Gastrocnemius medialis (tissue), 4 donors: ENCODE measurements around the gene GGT1. TPM values are rescaled to one million over a fixed set of nuclear protein-coding genes. Genes with fewer than 3 reads are reported as not detected.
"Not testable (repeated sequence)": the region's sequence is repeated elsewhere in the genome, so short reads cannot be mapped to it uniquely, and the experiment has no call there.

Experiments used
- ATAC-seq, 2 donors: fragments of 150-250 bp; one replicate each; pipeline ENCODE4 v1.9.1; 2016
- DNase-seq, 2 donors: peaks; one replicate each; pipeline ENCODE4 v3.0.0-alpha.2; 2019
- H3K27ac ChIP-seq, 4 donors: fragments of 200-600 bp; sonication (generic); 1 replicate in 1 of 4; 2 replicates in 3 of 4; pipeline ENCODE4 v1.5.1; 2016 to 2018; ENCODE audit warnings: mild to moderate bottlenecking in 2 of 4, moderate library complexity in 1 of 4
- H3K27me3 ChIP-seq, 3 donors: fragments of 200-600 bp; sonication (generic) in 2 of 3; 1 replicate in 1 of 3; 2 replicates in 2 of 3; pipeline versions ENCODE4 v1.5.1 to v1.6.0; 2016 to 2019; ENCODE audit warnings: mild to moderate bottlenecking in 1 of 3, moderate library complexity in 1 of 3
- H3K36me3 ChIP-seq, 2 donors: fragments of 200-600 bp; sonication (generic) in 1 of 2; one replicate each; pipeline ENCODE4 v1.5.1; 2017 to 2018
- H3K4me1 ChIP-seq, 2 donors: fragments of 200-600 bp; sonication (generic) in 1 of 2; one replicate each; pipeline ENCODE4 v1.5.1; 2016 to 2017; ENCODE audit warnings: mild to moderate bottlenecking in 2 of 2
- H3K4me3 ChIP-seq, 4 donors: fragments of 200-600 bp; sonication (generic) in 3 of 4; 1 replicate in 1 of 4; 2 replicates in 3 of 4; pipeline ENCODE4 v1.5.1; 2016 to 2019; ENCODE audit warnings: mild to moderate bottlenecking in 2 of 4
- H3K9me3 ChIP-seq, 3 donors: fragments of 200-600 bp; sonication (generic) in 2 of 3; 1 replicate in 1 of 3; 2 replicates in 2 of 3; pipeline ENCODE4 v1.5.1; 2016 to 2019
- in situ Hi-C, 4 donors: fragments of 200-750 bp; cut with MboI; loops; one replicate each; pipeline versions ENCODE4 v1.15.0 to v1.8.0; 2017; ENCODE audit warnings: low sequenced_read_pairs in 4 of 4
- intact Hi-C: fragments of 100-400 bp; cut with DNase I; formaldehyde crosslinking; loops from one replicate; pipeline ENCODE4 v1.15.1; 2023; ENCODE audit warnings: low total_unique reads
- total RNA-seq, 4 donors: library from RNA; depleted of rRNA; stranded (reverse); fragments of >200 nt; gene quantifications; one replicate each; pipeline versions ENCODE4 v1.1.0 to v1.2.3, GENCODE V29; 2016
- TF ChIP-seq, protein P1 (sequence below), 5 experiments: fragments of 450-650 bp in 3 of 5; fragments of 200-600 bp in 2 of 5; sonication (generic) in 2 of 5; IDR thresholded peaks in 4 of 5; conservative IDR thresholded peaks in 1 of 5; 1 replicate in 4 of 5; 2 replicates in 1 of 5; pipeline ENCODE4 v1.5.1; 2016 to 2019; ENCODE audit warnings: antibody characterized with exemption in 5 of 5, mild to moderate bottlenecking in 3 of 5, moderate library complexity in 3 of 5

GGT1 gene
- total RNA-seq, 4 donors from 2014 or later, result 0.29 to 1.3 (median 0.94) TPM

DNA sequence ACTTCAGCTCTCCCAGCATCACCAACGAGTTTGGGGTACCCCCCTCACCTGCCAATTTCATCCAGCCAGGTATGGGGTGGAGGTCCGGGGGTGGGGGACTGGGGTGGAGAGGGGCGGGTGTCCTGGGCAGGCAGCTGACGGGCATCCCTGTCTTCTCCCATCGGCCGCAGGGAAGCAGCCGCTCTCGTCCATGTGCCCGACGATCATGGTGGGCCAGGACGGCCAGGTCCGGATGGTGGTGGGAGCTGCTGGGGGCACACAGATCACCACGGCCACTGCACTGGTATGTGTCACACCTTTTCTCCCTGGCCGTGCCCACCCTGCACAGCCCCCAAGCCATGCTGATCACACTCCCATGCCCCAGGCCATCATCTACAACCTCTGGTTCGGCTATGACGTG is 24.9 kb downstream of the GGT1 start:
- intact Hi-C loops, DNase-seq, H3K9me3 ChIP-seq, H3K4me3 ChIP-seq, H3K27me3 ChIP-seq, H3K27ac ChIP-seq, ATAC-seq, H3K36me3 ChIP-seq, in situ Hi-C loops, H3K4me1 ChIP-seq: not testable (repeated sequence)

DNA sequence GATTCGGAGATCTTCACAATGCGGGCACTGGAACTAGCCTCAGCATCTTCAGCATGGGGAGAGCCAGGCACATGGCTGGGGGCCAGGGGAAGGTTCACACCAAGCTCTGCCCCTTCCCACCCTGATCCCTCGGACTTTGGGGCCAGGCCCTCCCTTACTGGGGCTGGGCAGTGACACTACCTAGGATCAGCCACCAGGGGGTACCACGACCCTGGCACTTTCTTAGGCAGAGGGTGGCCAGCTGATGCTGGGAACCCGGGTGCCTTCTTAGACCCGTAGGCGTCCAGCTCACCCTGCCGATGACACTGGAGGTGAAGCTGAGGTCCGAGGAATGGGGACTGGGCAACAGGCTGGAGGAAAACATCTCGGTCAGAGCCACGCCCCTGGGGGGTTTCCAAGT is 26.1 kb downstream of the GGT1 start:
- intact Hi-C loops, in situ Hi-C loops: not testable (repeated sequence)
- TF ChIP-seq, protein P1, sequence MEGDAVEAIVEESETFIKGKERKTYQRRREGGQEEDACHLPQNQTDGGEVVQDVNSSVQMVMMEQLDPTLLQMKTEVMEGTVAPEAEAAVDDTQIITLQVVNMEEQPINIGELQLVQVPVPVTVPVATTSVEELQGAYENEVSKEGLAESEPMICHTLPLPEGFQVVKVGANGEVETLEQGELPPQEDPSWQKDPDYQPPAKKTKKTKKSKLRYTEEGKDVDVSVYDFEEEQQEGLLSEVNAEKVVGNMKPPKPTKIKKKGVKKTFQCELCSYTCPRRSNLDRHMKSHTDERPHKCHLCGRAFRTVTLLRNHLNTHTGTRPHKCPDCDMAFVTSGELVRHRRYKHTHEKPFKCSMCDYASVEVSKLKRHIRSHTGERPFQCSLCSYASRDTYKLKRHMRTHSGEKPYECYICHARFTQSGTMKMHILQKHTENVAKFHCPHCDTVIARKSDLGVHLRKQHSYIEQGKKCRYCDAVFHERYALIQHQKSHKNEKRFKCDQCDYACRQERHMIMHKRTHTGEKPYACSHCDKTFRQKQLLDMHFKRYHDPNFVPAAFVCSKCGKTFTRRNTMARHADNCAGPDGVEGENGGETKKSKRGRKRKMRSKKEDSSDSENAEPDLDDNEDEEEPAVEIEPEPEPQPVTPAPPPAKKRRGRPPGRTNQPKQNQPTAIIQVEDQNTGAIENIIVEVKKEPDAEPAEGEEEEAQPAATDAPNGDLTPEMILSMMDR (IDR thresholded peaks at IDR 0.05 in 4 of 5, conservative IDR thresholded peaks at IDR 0.05 in 1 of 5), result peak in 4 of 5 experiments; percentile 12 to 46 (median 31)

DNA sequence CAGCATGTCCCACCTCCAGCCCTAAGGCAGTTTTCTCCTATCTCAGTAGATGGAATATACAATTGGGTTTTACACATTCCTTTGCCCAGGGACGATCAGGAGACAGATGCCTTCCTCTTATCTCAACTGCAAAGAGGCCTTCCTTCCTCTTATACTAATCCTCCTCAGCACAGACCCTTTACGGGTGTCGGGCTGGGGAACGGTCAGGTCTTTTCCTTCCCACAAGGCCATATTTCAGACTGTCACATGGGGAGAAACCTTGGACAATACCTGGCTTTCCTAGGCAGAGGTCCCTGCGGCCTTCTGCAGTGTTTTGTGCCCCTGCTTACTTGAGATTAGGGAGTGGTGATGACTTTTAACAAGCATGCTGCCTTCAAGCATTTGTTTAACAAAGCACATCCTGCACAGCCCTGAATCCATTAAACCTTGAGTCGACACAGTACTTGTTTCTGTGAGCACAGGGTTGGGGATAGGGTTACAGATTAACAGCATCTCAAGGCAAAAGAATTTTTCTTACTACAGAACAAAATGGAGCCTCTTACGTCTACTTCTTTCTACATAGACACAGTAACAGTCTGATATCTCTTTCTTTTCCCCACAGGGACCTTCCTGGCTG is 27.9 kb downstream of the GGT1 start:
- in situ Hi-C loops, H3K4me3 ChIP-seq, H3K4me1 ChIP-seq, H3K27me3 ChIP-seq, H3K27ac ChIP-seq, DNase-seq, H3K36me3 ChIP-seq, H3K9me3 ChIP-seq, intact Hi-C loops, ATAC-seq: not testable (repeated sequence)

More for the DNA sequence above, 26.1 kb downstream of the GGT1 start:
- ATAC-seq, H3K4me3 ChIP-seq, H3K9me3 ChIP-seq, H3K27ac ChIP-seq, DNase-seq, H3K36me3 ChIP-seq, H3K27me3 ChIP-seq, H3K4me1 ChIP-seq: not testable (repeated sequence)

DNA sequence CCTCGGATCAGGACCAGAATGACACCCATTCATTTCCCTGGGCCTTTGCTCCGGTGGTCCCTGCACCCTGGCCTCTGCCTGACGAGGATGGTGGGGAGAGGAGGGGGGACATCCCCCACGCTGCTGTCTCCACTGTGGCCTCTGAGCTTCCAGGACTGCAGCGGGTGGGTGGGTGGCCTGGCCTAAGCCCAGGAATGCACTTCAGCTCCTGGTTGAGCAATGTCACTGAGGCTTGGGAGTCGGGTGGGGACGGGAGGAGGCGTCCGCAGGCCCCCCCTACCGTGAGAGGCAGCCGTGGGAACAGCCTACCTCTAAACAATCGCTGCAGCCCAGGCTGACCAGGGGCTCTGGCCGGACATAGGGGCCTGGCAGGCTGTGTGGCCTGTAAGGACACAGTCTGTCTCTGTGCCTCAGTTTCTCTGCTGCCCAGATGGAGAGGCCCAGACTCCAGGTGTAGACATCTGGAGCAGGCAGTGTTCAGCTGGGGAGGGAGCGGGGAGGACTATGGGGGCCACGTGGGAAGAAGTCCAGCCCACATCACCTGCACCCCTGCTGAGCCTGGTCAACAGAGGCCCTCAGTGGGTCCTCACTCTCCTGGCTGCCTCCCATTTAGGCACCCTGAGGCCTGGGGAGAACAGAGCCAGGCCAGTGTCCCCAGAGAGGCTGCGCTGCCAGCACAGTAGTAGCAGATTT is 28.6 kb downstream of the GGT1 start:
- H3K27me3 ChIP-seq, ATAC-seq, H3K4me3 ChIP-seq, DNase-seq, H3K9me3 ChIP-seq, H3K4me1 ChIP-seq, in situ Hi-C loops, H3K27ac ChIP-seq, intact Hi-C loops, H3K36me3 ChIP-seq: not testable (repeated sequence)

DNA sequence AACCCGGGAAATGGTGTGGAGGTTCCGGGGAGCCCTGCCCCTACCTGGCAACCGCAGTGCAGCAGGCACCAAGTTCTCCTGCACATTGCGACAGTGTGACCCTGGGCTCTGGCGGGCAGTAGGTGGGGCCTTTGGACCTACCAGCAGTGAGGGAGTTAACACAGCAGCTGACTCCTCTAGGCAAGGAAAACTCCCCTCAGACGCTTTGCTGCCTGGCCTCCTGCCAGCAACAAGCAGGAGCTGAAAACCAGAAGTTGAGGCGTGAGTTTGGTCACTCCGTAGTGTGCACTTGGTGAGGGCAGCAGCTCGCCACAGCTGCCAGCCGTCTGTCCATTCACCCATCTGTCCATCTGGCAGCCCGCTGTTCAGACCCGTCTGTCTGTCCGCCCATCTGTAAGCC is 29.6 kb downstream of the GGT1 start:
- in situ Hi-C loops, H3K9me3 ChIP-seq, H3K27ac ChIP-seq, ATAC-seq, H3K4me3 ChIP-seq, H3K36me3 ChIP-seq, H3K27me3 ChIP-seq, H3K4me1 ChIP-seq, DNase-seq, intact Hi-C loops: not testable (repeated sequence)

DNA sequence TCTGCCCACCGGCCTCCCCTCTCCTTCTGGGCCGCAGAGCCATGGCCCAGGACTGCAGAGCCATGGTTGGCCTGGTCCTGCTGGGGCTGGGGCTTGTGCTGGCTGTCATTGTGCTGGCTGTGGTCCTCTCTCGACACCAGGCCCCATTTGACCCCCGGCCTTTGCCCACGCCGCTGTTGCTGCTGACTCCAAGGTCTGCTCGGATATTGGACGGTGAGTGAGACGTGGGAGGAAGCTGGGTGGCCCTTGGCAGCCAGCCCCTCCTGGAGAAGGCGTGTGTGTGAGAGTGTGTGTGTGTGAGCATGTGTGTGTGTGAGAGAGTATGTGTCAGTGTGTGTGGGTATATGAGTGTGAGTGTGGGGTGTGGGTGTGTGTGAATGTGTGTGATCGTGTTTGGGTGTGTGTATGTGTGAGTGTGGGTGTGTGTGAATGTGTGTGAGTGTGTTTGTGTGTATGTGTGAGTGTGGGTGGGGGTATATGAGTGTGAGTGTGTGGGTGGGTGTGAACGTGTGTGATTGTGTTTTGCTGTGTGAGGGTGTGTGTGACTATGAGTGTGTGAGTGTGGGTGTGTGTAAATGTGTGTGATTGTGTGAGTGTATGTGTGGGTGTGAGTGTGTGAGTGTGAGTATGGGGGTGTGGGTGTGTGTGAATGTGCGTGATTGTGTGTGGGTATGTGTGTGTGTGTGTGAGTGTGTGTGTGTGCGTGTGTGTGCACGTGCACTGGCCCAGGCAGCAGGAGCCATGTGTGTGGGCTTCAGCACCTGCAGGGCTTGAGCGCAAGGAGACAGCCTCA is 30.4 kb downstream of the GGT1 start:
- ATAC-seq, H3K9me3 ChIP-seq, intact Hi-C loops, DNase-seq, H3K4me1 ChIP-seq, H3K27me3 ChIP-seq, H3K27ac ChIP-seq, H3K36me3 ChIP-seq, in situ Hi-C loops, H3K4me3 ChIP-seq: not testable (repeated sequence)

DNA sequence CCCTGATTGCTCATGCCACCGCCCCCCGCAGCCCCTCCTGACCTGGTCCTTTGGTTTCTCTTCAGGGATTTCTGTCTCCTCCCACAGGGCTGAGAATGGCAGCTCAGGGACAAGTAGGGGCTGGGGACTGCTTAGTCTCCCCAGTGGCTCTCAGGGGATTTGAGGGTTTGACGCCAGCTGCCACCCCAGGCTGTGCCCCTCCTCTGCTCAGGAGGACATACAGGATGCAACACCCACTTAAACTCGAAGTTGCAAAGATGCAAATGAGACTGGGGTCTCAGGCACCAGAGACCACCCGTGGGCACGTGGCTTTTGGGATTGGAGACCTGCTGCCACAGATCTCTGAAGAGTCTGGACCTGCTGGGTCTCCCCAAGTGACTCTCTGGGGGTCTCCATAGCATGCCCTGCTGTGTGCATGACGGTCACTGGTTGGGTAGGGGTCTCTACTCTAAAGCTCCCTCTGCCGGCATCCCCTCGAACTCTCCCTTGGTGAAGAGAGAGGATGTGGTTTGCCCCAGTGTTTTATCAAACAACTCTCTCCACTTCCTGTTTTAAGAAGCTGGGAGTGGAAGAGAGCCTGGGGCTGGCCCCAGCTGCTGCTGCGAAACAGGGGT is 31.9 kb downstream of the GGT1 start:
- H3K27me3 ChIP-seq, H3K36me3 ChIP-seq, H3K4me1 ChIP-seq, H3K27ac ChIP-seq, DNase-seq, intact Hi-C loops, H3K9me3 ChIP-seq, H3K4me3 ChIP-seq, in situ Hi-C loops, ATAC-seq: not testable (repeated sequence)

DNA sequence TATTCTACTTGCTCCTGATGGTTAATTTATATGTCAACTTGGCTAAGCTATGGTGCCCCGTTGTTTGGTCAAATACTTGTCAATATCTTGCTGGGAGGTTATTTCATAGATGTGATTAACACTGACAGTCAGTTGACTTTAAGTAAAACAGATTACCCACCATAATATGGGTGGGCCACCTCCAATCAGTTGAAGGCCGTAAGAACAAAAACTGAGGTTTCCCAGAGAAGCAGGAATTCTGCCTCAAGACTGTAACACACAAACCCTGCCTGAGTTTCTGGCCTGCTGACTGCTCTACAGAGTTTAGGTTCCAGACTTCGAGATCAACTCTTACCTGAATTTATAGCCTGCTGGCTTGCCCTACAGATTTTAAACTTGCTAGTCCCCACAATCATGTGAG is 33.5 kb downstream of the GGT1 start:
- DNase-seq, ATAC-seq, intact Hi-C loops, H3K36me3 ChIP-seq, H3K9me3 ChIP-seq, H3K4me1 ChIP-seq, H3K4me3 ChIP-seq, in situ Hi-C loops, H3K27ac ChIP-seq, H3K27me3 ChIP-seq: not testable (repeated sequence)

DNA sequence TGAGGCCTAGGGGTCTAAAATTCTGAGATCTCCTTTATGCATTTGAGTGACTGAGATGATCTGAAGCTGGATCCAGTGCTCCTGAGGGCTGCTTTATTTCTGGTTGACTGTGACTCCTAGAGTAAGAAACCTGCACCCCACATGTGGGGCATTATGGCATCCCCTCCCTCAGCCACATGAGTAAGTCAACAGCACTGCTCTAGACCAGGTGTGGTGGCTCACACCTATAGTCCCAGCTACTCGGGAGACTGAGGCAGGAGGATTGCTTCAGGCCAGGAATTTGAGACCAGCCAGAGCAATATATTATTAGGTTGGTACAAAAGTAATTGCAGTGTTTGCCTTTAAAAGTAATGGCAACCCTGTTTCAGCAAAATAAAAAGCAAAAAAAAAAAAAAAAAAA is 39.3 kb downstream of the GGT1 start:
- H3K27me3 ChIP-seq, intact Hi-C loops, ATAC-seq: not testable (repeated sequence)

DNA sequence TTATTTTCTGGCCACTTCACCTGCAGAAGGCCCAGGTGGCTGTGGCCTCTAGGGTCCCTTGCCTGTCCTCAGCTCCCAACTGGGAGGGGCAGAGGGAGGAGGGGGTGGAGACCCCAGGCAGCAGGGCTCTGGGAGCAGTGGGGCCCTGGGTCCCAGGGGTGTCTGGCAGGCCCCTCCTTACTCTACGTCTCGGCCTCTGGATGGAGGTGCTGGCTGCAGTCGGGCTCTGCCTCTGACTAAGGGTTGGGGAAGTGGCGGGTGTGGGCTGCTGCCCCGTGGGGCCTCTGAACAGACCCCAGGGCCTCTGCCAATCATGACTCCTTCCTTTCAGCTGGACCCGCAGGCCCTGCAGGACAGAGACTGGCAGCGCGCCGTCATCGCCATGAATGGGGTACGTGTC is 41.4 kb downstream of the GGT1 start:
- in situ Hi-C loops, H3K9me3 ChIP-seq, intact Hi-C loops, DNase-seq, H3K4me3 ChIP-seq, H3K27me3 ChIP-seq, H3K4me1 ChIP-seq, H3K27ac ChIP-seq, H3K36me3 ChIP-seq, ATAC-seq: not testable (repeated sequence)

More for the DNA sequence above, 39.3 kb downstream of the GGT1 start:
- DNase-seq, H3K27ac ChIP-seq, in situ Hi-C loops, H3K9me3 ChIP-seq, H3K4me3 ChIP-seq, H3K4me1 ChIP-seq, H3K36me3 ChIP-seq: not testable (repeated sequence)
